Osteocyte (in vitro differentiated cells): Measurements from ENCODE around the gene ASIC4. TPM values are rescaled to one million over a fixed set of nuclear protein-coding genes. Genes with fewer than 3 reads are reported as not detected.

Source experiments
- DNase-seq: peaks from one replicate; pipeline ENCODE4 v3.0.0; 2021; ENCODE audit warnings: mixed read lengths; ENCODE audit not compliant: unreplicated experiment; ENCODE audit errors: extremely low spot score
- H3K27ac Mint-ChIP-seq: one replicate; pipeline ENCODE4 v1.8.0; 2021; ENCODE audit warnings: mild to moderate bottlenecking, mixed read lengths; ENCODE audit not compliant: unreplicated experiment
- H3K27me3 Mint-ChIP-seq: one replicate; pipeline ENCODE4 v1.8.0; 2021; ENCODE audit warnings: mixed read lengths; ENCODE audit not compliant: unreplicated experiment
- H3K36me3 Mint-ChIP-seq: one replicate; pipeline ENCODE4 v1.8.0; 2021; ENCODE audit warnings: mixed read lengths; ENCODE audit not compliant: unreplicated experiment
- H3K4me1 Mint-ChIP-seq: one replicate; pipeline ENCODE4 v1.8.0; 2021; ENCODE audit warnings: mixed read lengths; ENCODE audit not compliant: unreplicated experiment
- H3K4me3 Mint-ChIP-seq: one replicate; pipeline ENCODE4 v1.8.0; 2021; ENCODE audit warnings: mild to moderate bottlenecking, moderate library complexity, mixed read lengths; ENCODE audit not compliant: unreplicated experiment
- H3K9me3 Mint-ChIP-seq: one replicate; pipeline ENCODE4 v1.8.0; 2021; ENCODE audit warnings: mixed read lengths; ENCODE audit not compliant: unreplicated experiment
- total RNA-seq: library from RNA; stranded (reverse); gene quantifications from 2 replicates; pipeline ENCODE4 v1.2.1, GENCODE V29; 2021
- TF ChIP-seq, protein P1 (sequence below): fragments of 200-600 bp; sonication (generic); IDR thresholded peaks from 2 replicates; pipeline ENCODE4 v1.5.0; 2021; ENCODE audit warnings: antibody characterized with exemption, mild to moderate bottlenecking, moderate library complexity

Gene ASIC4
- total RNA-seq, 1 donor from 2014 or later, result 0.11 TPM

DNA sequence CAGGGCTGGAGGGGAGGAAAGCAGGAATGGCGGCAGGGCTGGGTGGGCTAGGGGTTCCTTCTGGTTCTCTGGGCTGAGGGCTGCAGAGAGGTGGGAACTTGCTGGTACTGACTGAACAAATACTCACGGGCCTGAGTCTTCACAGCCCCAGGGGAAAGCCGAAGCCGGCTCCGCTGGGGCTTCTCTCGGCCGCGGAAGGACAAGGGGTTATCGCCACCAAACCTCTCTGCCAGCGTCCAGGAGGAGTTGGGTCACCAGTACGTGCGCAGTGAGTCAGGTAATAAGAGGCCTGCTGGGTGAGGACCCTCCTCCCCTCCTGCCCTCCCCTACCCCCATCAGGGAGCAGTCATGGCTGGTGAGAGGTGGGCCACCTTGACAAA, 29.1 kb upstream of the ASIC4 start:
- H3K36me3 Mint-ChIP-seq, result peaks cover 6% of the 10 kb centered on the region
- H3K9me3 Mint-ChIP-seq, result no peaks in the 10 kb centered on the region
- no peaks in the 10 kb centered on the region for H3K27me3 Mint-ChIP-seq
- H3K4me3 Mint-ChIP-seq, result no peak overlapping the region
- peaks cover 1% of the 10 kb centered on the region for H3K4me1 Mint-ChIP-seq
- TF ChIP-seq, protein P1, sequence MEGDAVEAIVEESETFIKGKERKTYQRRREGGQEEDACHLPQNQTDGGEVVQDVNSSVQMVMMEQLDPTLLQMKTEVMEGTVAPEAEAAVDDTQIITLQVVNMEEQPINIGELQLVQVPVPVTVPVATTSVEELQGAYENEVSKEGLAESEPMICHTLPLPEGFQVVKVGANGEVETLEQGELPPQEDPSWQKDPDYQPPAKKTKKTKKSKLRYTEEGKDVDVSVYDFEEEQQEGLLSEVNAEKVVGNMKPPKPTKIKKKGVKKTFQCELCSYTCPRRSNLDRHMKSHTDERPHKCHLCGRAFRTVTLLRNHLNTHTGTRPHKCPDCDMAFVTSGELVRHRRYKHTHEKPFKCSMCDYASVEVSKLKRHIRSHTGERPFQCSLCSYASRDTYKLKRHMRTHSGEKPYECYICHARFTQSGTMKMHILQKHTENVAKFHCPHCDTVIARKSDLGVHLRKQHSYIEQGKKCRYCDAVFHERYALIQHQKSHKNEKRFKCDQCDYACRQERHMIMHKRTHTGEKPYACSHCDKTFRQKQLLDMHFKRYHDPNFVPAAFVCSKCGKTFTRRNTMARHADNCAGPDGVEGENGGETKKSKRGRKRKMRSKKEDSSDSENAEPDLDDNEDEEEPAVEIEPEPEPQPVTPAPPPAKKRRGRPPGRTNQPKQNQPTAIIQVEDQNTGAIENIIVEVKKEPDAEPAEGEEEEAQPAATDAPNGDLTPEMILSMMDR, result no peak
- H3K27ac Mint-ChIP-seq, result no peak overlapping the region
- no peak for DNase-seq

DNA sequence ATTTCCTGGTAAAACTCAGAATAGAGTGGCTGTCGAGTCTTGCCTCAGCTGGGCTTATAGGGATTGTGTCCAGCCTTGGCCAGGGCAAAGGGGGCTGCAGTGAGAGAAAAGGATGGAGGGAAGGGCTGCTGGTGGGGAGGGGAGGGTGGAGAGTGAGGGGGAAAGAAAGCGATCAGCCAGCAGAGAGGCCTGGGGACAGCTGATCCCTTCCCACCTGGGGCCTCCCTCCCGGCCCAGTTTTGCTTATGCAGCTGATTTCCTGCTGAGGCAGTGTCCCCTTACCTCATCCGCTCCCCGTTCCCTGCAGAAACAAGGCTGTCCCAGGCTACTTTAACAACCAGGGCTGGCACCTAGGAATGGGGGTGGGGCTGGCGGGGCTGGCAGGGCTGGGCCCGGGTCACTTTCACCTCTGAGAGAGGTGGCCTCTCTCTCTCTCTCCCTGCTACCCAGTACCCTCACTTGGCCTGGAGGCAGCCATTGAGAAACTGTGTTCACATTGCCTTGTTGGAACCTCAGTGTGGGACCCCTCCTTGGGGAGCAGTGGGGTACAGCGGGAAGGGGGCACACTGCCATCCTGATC, 27.8 kb upstream of the ASIC4 start:
- Mint-ChIP-seq H3K4me3 (no peak overlapping the region), H3K9me3 (no peaks in the 10 kb centered on the region)

DNA sequence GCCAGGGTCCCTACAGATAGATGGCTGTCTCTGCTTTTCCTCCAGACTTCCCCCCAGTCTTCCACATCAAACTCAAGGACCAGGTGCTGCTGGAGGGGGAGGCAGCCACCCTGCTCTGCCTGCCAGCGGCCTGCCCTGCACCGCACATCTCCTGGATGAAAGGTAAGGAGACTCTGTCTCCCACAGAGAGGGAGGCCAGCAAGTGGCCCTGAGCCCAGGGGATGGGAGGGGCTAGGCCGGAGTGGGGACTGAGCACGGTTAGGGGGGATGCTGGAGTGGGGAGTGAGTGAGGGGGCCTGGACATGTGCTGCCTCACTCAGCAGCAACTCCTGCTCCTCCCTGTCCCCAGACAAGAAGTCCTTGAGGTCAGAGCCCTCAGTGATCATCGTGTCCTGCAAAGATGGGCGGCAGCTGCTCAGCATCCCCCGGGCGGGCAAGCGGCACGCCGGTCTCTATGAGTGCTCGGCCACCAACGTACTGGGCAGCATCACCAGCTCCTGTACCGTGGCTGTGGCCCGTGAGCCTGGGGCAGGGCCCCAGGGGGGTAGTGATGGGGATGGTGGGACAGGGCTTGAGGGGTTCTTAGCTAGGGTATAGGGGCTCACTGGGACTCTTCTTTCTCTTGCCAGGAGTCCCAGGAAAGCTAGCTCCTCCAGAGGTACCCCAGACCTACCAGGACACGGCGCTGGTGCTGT, 26.0 kb upstream of the ASIC4 start:
- H3K4me1 Mint-ChIP-seq, result peaks cover 1% of the 10 kb centered on the region
- TF ChIP-seq, protein P1, result no peak
- no peak overlapping the region for H3K27ac Mint-ChIP-seq
- no peaks in the 10 kb centered on the region for H3K27me3 Mint-ChIP-seq
- H3K9me3 Mint-ChIP-seq, result no peaks in the 10 kb centered on the region
- H3K36me3 Mint-ChIP-seq, result no peaks in the 10 kb centered on the region
- H3K4me3 Mint-ChIP-seq, result no peak overlapping the region
- no peak for DNase-seq

More for the DNA sequence above, 27.8 kb upstream of the ASIC4 start:
- H3K4me1 Mint-ChIP-seq, result peaks cover 1% of the 10 kb centered on the region
- peaks cover 3% of the 10 kb centered on the region for H3K36me3 Mint-ChIP-seq
- no peak for DNase-seq
- no peaks in the 10 kb centered on the region for H3K27me3 Mint-ChIP-seq
- TF ChIP-seq, protein P1, result no peak
- H3K27ac Mint-ChIP-seq, result no peak overlapping the region

DNA sequence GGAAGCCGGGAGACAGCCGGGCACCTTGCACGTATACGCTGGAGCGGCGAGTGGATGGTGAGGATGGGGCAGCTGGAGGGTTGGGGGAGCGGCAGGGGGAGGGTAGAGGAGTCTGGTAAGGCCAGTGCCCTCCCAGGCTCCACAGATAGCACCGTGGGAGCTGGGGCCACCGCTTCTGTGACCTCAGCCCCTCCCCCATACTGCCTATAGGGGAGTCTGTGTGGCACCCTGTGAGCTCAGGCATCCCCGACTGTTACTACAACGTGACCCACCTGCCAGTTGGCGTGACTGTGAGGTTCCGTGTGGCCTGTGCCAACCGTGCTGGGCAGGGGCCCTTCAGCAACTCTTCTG, 25.5 kb upstream of the ASIC4 start:
- TF ChIP-seq, protein P1, result no peak
- Mint-ChIP-seq H3K4me3 (no peak overlapping the region), H3K27me3 (no peaks in the 10 kb centered on the region), H3K27ac (no peak overlapping the region), H3K36me3 (no peaks in the 10 kb centered on the region), H3K9me3 (no peaks in the 10 kb centered on the region), H3K4me1 (peaks cover 1% of the 10 kb centered on the region)
- DNase-seq, result no peak

DNA sequence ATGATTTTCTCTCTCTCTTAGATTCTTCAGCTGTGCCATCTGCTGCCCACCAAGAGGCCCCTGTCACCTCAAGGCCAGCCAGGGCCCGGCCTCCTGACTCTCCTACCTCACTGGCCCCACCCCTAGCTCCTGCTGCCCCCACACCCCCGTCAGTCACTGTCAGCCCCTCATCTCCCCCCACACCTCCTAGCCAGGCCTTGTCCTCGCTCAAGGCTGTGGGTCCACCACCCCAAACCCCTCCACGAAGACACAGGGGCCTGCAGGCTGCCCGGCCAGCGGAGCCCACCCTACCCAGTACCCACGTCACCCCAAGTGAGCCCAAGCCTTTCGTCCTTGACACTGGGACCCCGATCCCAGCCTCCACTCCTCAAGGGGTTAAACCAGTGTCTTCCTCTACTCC, 25.0 kb upstream of the ASIC4 start:
- H3K4me3 Mint-ChIP-seq, result no peak overlapping the region
- no peak overlapping the region for H3K27ac Mint-ChIP-seq
- TF ChIP-seq, protein P1, result no peak
- no peaks in the 10 kb centered on the region for H3K36me3 Mint-ChIP-seq
- no peaks in the 10 kb centered on the region for H3K27me3 Mint-ChIP-seq
- H3K4me1 Mint-ChIP-seq, result peaks cover under 1% of the 10 kb centered on the region
- no peak for DNase-seq
- H3K9me3 Mint-ChIP-seq, result no peaks in the 10 kb centered on the region
